Raji (cell line): ENCODE measurements around the gene PDE6H.

Source experiments
- POLR2A ChIP-seq: IDR thresholded peaks from 2 replicates; pipeline ENCODE4 v1.6.1; 2011; ENCODE audit warnings: low read depth, low read length, control low read depth; ENCODE audit not compliant: insufficient read depth

PDE6H gene

DNA sequence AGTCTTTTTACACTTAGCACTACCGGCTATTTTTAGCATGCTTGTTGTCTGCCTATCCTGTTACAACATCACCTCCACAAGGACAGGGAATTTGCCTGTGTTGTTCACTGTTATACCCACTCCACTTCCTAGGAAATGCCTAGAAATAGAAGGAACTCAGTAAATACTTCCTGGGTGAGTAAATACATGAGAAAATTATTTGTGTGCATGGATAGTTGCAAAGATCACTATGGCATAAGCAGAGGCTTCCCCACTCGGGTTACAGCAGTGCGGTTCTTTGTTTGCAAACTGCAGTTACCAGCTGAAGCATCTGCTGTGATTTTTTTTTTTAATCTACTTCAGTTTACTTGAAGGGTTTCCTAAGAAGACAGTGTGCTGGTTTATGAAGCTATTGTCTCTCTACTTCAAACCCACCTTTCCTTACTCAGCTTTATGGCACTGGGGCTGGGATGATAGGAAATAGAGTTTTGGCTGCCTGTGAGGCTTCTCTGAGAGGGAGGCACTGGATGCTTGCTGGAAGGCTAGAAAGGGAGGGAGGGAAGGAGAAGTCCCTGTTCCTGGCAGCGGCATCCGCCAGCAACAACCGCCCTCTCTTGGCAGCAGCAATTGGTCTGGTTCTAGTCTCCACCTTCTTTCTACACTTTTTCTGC, 29.0 kb downstream of the PDE6H start:
- TF ChIP-seq POLR2A: no peak

DNA sequence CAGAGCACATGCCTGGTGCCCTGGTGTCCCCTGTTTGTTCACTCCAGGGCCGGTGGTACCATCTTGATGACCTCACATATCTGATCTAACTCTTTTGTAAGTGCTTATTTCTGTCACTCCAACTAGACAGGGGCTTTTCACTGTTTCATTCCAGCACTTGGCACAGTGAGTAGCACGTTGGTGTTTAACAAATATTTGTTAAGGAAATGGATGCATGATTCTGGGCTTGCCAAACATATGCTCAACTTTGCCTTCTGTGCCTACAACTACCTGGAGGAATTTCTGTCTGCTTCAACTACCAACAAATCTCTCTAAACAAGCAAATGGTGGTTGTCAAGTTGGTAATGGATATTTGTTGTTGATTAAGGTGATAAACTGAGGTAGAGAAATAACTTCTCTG, 31.6 kb downstream of the PDE6H start:
- TF ChIP-seq POLR2A: no peak

DNA sequence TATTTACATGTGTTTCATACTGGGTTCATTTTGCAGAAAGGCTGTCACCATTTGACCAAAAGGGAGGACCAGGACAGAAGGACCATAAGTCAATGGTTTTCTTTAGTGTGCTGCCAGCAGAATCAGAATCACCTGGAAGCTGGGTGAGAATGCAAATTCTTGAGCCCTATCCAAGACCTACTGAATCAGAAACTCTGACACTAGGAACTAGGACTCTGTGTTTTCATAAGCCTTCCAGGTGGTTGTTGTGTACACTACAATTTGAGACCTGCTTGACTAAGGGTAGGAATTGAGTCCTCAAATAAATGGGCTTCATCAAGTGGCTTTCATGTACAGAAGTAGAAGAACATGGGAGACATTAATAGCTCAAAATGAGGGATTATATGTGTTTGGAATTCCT, 32.2 kb downstream of the PDE6H start:
- TF ChIP-seq POLR2A: no peak

DNA sequence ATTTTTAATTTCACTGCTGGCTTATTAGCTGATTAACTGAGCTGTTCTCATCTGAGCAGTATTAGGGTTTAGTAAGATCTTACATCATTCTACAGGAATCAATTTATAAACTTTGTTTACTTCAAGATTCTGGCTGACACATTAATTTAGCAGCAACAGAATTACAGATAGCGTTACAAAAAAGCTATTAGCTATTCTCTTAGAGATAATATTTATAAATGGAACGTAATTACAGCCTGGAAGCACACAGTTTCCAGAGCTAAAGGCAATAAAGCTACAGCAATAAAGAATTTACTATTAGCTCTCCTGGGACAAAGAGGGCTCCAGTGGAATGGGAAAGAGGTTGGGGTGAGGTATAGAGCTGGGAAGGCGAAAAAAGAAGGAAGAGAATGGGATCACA, 34.7 kb downstream of the PDE6H start:
- no peak for TF ChIP-seq POLR2A

DNA sequence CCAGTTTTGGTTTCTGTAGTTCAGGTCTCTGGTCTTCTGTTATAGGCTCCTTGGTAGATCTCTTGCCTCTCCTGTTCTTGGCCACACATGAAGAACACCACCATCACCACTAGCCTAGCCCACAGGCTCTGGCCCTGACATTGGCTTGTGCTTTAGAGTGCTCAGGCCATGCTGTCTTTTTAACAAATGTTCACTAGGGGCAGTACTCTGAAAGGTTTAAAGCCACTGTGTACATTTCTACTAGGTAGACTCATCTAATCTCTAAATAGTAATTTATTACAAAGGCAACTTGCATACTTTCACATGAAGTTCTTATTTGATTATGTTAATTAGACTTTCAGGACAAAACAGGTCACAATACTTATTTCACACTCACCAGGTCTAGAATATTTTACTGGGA, 38.3 kb downstream of the PDE6H start:
- no peak for TF ChIP-seq POLR2A

DNA sequence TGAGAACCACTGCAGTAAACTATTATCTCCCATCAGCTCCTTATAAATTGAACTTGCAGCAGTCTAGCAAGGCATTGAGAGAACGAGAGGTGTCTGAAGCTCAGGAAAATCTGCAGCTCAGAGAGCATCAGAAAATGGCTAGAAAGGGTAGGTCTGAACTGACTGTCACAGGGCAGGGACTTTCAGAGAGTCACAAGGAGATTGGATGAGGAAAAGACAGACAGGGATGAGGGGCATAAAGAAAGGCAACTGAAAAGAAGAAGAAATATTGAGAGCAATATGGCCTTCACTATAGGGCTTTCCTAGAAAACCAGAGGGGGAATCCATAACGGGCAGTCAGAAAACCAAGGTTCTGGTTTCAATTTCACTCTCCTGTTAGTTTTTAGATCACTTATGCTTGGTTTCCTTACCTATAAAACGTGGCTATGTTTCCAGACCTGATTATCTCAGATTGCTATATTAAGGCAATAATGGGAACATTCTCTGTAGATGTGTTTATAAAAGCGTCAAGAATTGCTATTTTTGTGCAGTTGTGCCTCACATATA, 40.9 kb downstream of the PDE6H start:
- TF ChIP-seq POLR2A: no peak

DNA sequence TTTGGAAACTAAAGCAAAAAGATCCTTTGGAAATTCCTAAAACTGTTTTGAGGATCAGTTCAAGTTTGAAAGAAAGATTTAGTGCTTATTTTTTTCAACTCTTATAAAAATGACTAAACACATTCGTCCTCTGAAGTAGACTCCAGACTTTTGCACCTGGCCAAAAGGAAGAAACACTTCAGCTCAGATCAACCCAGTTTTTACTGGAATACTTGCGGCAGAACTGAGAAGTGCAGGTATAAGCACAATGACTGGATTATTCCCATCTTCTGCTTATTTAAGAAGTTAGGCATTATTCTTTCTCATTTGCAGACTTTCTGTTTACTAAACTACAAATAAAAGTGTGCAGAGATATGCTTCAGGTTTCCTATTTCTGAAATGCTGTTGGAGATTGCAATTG, 41.9 kb downstream of the PDE6H start:
- TF ChIP-seq POLR2A: no peak

DNA sequence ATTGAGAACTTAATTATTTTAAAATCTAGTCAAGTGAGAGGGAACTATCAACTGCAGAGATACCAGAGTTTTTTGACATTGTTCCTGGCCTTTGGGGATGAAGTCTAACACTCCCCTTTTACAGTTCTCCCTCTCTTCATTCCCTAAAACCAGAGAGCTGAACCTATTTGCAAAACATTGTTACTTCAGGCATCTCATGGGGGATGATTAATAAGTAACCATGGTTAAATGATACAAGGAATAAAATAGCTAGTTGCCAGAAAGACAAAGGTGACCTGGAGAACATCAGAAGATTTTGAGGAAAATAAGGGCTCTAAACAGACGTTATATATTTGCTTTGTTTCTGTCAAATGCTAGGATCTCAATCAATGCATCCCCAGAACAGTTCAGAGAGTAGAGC, 42.3 kb downstream of the PDE6H start:
- TF ChIP-seq POLR2A: no peak

DNA sequence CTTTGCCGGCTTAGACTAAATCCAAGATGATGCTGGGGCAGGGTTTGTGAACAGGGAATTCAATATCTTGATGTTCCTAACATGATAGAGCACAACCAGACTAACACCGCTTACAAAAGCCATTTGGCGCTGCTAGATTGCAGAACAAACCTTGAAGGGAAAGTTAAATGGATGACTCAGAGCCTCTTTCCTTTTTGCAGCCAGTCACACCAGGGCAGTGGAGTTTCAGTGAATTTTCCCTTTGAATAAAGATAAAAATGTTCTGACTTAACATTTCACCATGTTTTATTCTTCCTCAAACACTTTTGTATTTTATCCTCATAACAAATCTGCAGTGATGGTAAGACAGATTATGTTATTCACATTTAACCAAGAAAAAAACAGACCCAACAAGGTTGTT, 47.3 kb downstream of the PDE6H start:
- no peak for TF ChIP-seq POLR2A
